ENCODE results near the gene NBPF19. TPM values are rescaled to one million over a fixed set of nuclear protein-coding genes. Genes with fewer than 3 reads are reported as not detected.
A peak's percentile ranks its signal among the peaks of the same experiment; 100 is the strongest.
"Not testable (repeated sequence)": the region's sequence is repeated elsewhere in the genome, so short reads cannot be mapped to it uniquely, and the experiment has no call there.

Gene NBPF19, protein sequence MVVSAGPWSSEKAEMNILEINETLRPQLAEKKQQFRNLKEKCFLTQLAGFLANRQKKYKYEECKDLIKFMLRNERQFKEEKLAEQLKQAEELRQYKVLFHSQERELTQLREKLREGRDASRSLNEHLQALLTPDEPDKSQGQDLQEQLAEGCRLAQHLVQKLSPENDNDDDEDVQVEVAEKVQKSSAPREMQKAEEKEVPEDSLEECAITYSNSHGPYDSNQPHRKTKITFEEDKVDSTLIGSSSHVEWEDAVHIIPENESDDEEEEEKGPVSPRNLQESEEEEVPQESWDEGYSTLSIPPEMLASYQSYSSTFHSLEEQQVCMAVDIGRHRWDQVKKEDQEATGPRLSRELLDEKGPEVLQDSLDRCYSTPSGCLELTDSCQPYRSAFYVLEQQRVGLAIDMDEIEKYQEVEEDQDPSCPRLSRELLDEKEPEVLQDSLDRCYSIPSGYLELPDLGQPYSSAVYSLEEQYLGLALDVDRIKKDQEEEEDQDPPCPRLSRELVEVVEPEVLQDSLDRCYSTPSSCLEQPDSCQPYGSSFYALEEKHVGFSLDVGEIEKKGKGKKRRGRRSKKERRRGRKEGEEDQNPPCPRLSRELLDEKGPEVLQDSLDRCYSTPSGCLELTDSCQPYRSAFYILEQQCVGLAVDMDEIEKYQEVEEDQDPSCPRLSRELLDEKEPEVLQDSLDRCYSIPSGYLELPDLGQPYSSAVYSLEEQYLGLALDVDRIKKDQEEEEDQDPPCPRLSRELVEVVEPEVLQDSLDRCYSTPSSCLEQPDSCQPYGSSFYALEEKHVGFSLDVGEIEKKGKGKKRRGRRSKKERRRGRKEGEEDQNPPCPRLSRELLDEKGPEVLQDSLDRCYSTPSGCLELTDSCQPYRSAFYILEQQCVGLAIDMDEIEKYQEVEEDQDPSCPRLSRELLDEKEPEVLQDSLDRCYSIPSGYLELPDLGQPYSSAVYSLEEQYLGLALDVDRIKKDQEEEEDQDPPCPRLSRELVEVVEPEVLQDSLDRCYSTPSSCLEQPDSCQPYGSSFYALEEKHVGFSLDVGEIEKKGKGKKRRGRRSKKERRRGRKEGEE (N-terminal part only)
- total RNA-seq, result 3.3 TPM
- long read RNA-seq, partial matches to known transcripts, result 1 of 5 reads
- long read RNA-seq, other reads (novel, unspliced or antisense), result 4 of 5 reads

DNA sequence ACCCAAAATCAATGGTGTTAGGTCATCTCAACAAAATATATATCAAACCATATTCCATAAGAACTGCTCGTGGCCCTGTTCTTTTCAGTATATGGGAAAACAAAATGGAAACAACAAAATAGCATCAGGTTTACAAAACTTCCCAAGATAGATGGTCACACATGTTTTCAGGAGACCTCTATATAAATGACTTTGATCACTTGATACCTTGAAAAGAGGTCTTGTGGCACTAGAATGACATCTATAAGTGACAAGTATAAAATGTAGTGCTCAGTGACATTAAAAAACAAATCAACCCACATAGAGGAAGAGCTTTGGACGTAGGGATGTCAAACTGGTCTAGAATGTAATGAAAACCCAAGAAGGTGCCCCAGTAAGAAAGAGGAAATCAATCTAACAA, at the start of gene NBPF19:
NBPF19 (plus strand) TSS at position 301 of the 400 bp plus-strand sequence. CDS start 888 bp downstream, outside the sequence.
- DNase-seq; intact Hi-C loops (cut with micrococcal nuclease); ATAC-seq: not testable (repeated sequence)

DNA sequence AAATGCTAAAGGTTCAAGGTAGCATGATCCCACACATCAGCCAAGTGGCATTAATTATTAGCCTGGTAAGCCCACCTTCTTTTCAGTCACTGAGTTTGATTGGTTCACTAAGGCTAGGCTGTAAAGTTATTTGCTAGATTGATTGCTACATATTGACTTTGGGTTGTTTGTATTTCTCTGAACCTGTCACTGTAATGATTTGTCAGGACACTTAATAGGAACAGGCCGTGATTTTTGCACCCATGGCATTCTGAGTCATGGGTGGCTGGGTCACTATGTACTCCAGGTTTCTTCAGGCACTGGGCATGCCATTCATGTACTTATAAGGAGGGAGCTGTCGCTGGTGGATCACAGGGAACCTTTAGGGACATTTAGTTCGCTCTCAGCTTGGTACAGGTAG, 46.5 kb upstream of the NBPF19 start:
- intact Hi-C loops (cut with micrococcal nuclease); ATAC-seq; DNase-seq: not testable (repeated sequence)

DNA sequence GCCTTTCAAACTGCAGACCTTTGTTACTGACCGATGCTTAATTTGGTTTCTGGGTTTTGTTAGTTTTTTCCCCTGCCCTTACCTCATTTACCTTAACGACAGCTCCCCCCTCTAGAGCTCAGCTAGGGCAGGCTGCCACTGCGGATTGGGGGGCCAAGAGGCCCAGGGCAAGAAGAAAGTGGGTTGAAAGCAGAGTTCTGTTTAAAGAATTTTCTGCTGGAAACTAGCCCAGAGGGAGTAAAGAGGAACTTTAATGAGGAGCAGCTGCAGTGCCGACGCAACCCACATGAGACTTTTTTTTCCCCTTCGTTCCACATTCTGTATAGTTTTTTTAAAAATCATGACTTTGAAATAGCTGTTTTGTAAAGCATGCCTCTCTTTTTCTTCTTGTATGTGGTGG, 29.4 kb upstream of the NBPF19 start:
- intact Hi-C loops (cut with micrococcal nuclease); ATAC-seq: not testable (repeated sequence)
- peak; percentile 55 for DNase-seq

GRCh38 chr1:149452196-149452595, 22.6 kb upstream of the NBPF19 start:
- intact Hi-C loops (cut with micrococcal nuclease); DNase-seq; ATAC-seq: not testable (repeated sequence)

DNA sequence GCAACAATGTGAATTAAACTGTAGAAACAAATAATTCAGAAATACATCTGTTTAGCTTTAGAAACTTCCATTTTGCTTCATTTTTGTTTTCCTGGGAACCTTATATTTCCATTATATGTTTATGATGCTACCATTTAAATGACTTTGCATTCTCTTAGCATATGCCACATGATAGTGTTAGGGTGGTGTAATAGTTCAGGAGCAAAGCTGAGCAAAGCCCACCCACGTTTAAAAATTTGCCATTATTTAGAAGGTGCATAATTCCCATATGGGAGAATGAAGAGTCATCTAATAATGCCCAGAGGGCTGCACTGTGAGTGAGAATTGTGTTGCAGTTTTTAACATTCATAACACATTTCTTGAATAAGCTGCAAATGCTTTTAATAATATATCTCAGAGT, 22.2 kb upstream of the NBPF19 start:
- DNase-seq; intact Hi-C loops (cut with micrococcal nuclease); ATAC-seq: not testable (repeated sequence)

DNA sequence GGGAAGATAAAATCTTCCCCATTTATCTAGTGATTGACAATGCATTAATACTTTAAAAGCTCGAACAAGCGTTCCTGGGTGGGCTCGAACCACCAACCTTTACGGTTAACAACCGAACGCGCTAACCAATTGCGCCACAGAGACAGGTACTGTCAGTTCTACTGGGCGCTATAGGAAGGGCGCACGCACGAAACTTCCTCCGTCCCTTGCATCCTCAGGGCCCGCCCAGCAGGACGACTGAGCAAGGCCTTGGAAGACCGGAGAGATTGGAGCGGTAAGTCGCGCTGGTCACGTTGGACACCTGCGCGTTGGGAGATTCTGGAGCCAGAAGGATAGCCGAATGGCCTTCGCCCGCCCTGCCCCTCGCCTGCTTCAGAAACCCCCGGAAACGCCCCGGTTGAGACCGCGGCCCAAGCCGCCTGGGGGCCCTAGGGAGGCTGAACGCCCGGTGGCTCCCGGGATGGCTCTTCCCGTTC, 83.5 kb downstream of the NBPF19 start:
- DNase-seq, result peak; percentile 32
- not testable (repeated sequence) for ATAC-seq

GRCh38 chr1:149561806-149562205, 87.0 kb downstream of the NBPF19 start:
- DNase-seq; intact Hi-C loops (cut with micrococcal nuclease); ATAC-seq: not testable (repeated sequence)

More for the DNA sequence above, 83.5 kb downstream of the NBPF19 start:
- intact Hi-C loops (cut with micrococcal nuclease), result not testable (repeated sequence)

- intact Hi-C loops (cut with micrococcal nuclease); ATAC-seq; DNase-seq: not testable (repeated sequence)
Observed at GRCh38 chr1:149565485-149565884, 90.6 kb downstream of the NBPF19 start.

DNA sequence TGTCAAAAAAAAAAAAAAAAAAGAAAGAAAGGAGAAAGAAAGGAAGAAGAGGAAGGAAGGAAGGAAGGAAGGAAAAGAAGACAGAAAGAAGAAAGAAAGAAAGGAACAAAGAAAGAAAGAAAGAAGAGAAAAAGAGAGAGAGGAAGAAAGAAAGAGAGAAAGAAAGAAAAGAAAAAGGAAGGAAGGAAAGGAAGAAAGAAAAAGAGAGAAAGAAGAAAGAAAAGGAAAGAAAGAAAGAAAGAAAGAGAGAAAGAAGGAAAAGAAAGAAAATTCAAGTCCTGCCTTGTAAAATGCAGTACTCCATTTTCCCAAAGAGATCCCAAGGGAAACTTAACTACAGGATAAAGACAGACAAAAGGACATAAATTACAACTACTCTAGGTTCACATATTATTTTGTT, 97.9 kb downstream of the NBPF19 start:
- ATAC-seq; DNase-seq; intact Hi-C loops (cut with micrococcal nuclease): not testable (repeated sequence)

- ATAC-seq; intact Hi-C loops (cut with micrococcal nuclease); DNase-seq: not testable (repeated sequence)
Observed at GRCh38 chr1:149585592-149585991, 110.7 kb downstream of the NBPF19 start.

Other genes starting within 250 kb of the NBPF19 start
- gene PPIAL4C, start 108.8 kb downstream of the NBPF19 start, total RNA-seq, result not detected